Mesodermal cell (in vitro differentiated cells): ENCODE measurements around the gene PRDM5.
"Not testable (repeated sequence)": the region's sequence is repeated elsewhere in the genome, so short reads cannot be mapped to it uniquely, and the experiment has no call there.

Source experiments
- H3K27ac ChIP-seq: 2 replicates; pipeline ENCODE4 v1.7.0; 2013; ENCODE audit warnings: mild to moderate bottlenecking, low read depth, low read length, moderate library complexity; ENCODE audit not compliant: severe bottlenecking
- H3K36me3 ChIP-seq: 2 replicates; pipeline ENCODE4 v1.7.1; 2013; ENCODE audit warnings: mild to moderate bottlenecking, low read length, moderate library complexity; ENCODE audit not compliant: control insufficient read depth, insufficient read depth
- H3K4me1 ChIP-seq: one replicate; pipeline ENCODE4 v1.7.1; 2013; ENCODE audit warnings: mild to moderate bottlenecking, low read length; ENCODE audit not compliant: insufficient read depth, control insufficient read depth, poor library complexity, severe bottlenecking
- H3K4me3 ChIP-seq: 2 replicates; pipeline ENCODE4 v1.7.0; 2013; ENCODE audit warnings: low read length, control low read depth, mild to moderate bottlenecking; ENCODE audit not compliant: insufficient read depth, poor library complexity, severe bottlenecking; ENCODE audit errors: extremely low read depth
- H3K9me3 ChIP-seq: 2 replicates; pipeline ENCODE4 v1.7.1; 2013; ENCODE audit warnings: mild to moderate bottlenecking, low read length, moderate library complexity; ENCODE audit not compliant: control insufficient read depth
- WGBS, 2 experiments: methylation state at CpG; one replicate each; pipeline ENCODE4 v1.1.5; 2013; ENCODE audit warnings: missing lambda C conversion rate in 2 of 2; ENCODE audit not compliant: insufficient coverage in 2 of 2; 5-methylcytosine and 5-hydroxymethylcytosine counted together

Gene PRDM5

GRCh38 chr4:120659616-120660170 is 262.8 kb downstream of the PRDM5 start:
- WGBS, 2 experiments, result 93 to 96% methylated on average over 7 of the region's 7 CpGs
- H3K4me3 ChIP-seq, result no peak overlapping the region
- no peaks in the 10 kb centered on the region for H3K4me1 ChIP-seq
- no peak overlapping the region for H3K27ac ChIP-seq
- no peaks in the 10 kb centered on the region for H3K9me3 ChIP-seq
- H3K36me3 ChIP-seq, result no peaks in the 10 kb centered on the region

- Histone ChIP-seq H3K27ac (no peak overlapping the region), H3K4me3 (no peak overlapping the region), H3K4me1 (no peaks in the 10 kb centered on the region), H3K36me3 (no peaks in the 10 kb centered on the region), H3K9me3 (no peaks in the 10 kb centered on the region)
- WGBS, 2 experiments, result 90 to 100% methylated on average over 2 of the region's 7 CpGs
These were observed 263.8 kb downstream of the PRDM5 start for GRCh38 chr4:120658772-120659171.

- Histone ChIP-seq H3K9me3 (no peaks in the 10 kb centered on the region), H3K4me1 (no peaks in the 10 kb centered on the region), H3K36me3 (no peaks in the 10 kb centered on the region), H3K27ac (no peak overlapping the region), H3K4me3 (no peak overlapping the region)
- no CpG with 5 or more reads among the region's 2 CpGs for WGBS, 2 experiments
These were observed 268.5 kb downstream of the PRDM5 start for GRCh38 chr4:120653804-120654573.

GRCh38 chr4:120648336-120648735 is 274.2 kb downstream of the PRDM5 start:
- not testable (repeated sequence) for H3K36me3 ChIP-seq, H3K4me1 ChIP-seq, H3K27ac ChIP-seq, H3K4me3 ChIP-seq, H3K9me3 ChIP-seq
- 92 to 97% methylated on average over 8 of the region's 10 CpGs for WGBS, 2 experiments
